ENCODE results near the gene GJB6. TPM values are rescaled to one million over a fixed set of nuclear protein-coding genes. Genes with fewer than 3 reads are reported as not detected.

GJB6 gene
- total and polyA plus RNA-seq, 4 donors, result 0.06 to 0.08 TPM; not detected in 2

GRCh38 chr13:20249913-20250312, 17.8 kb upstream of the GJB6 start (continued):
- no peak for TF ChIP-seq RAD21 (IDR thresholded peaks at IDR 0.05)
- TF ChIP-seq HNF4A (conservative IDR thresholded peaks at IDR 0.05), result no peak
- no peak for TF ChIP-seq EGR1 (IDR thresholded peaks at IDR 0.05; ENCODE audit: low read depth in 2 of 2)
- no peak for TF ChIP-seq NR2F2 (IDR thresholded peaks at IDR 0.05)

GRCh38 chr13:20247963-20248362, 15.8 kb upstream of the GJB6 start:
- 88% methylated on average over 10 of the region's 10 CpGs for WGBS
- no peaks in the 10 kb centered on the region for H3K4me1 ChIP-seq (ENCODE audit: control insufficient read depth in 4 of 4, insufficient read depth in 4 of 4, low read length in 3 of 4)
- DNase-seq (ENCODE audit: low spot score), result no peak
- TF ChIP-seq CTCF (IDR thresholded peaks at IDR 0.05; ENCODE audit: low read depth, low read length, missing input control) (no peak), HNF4A (conservative IDR thresholded peaks at IDR 0.05) (no peak), REST (IDR thresholded peaks at IDR 0.05) (no peak), RAD21 (IDR thresholded peaks at IDR 0.05) (no peak), MAX (IDR thresholded peaks at IDR 0.05) (no peak), FOXA1 (IDR thresholded peaks at IDR 0.05) (no peak), EGR1 (IDR thresholded peaks at IDR 0.05; ENCODE audit: low read depth in 2 of 2) (no peak), NR2F2 (IDR thresholded peaks at IDR 0.05) (no peak), SP1 (IDR thresholded peaks at IDR 0.05) (no peak)
- H3K27ac ChIP-seq (ENCODE audit: low read depth in 1 of 2, low read length in 2 of 2), result no peak overlapping the region
- no peak overlapping the region for H3K4me3 ChIP-seq (ENCODE audit: low read depth in 1 of 3, low read length in 3 of 3)
- H3K9me3 ChIP-seq (ENCODE audit: control insufficient read depth in 4 of 4, low read length in 3 of 4), result no peaks in the 10 kb centered on the region
- no peaks in the 10 kb centered on the region for H3K27me3 ChIP-seq (ENCODE audit: control insufficient read depth in 4 of 4, insufficient read depth in 4 of 4, low read length in 3 of 4)
- H3K36me3 ChIP-seq (ENCODE audit: control insufficient read depth in 4 of 4, insufficient read depth in 3 of 4, low read depth in 1 of 4, low read length in 3 of 4), result no peaks in the 10 kb centered on the region
- no peak overlapping the region for H3K9ac ChIP-seq (ENCODE audit: low read depth in 1 of 2, low read length in 2 of 2)

GRCh38 chr13:20247403-20247802, 15.3 kb upstream of the GJB6 start:
- DNase-seq (ENCODE audit: low spot score), result no peak
- Histone ChIP-seq H3K9ac (ENCODE audit: low read depth in 1 of 2, low read length in 2 of 2) (no peak overlapping the region), H3K9me3 (ENCODE audit: control insufficient read depth in 4 of 4, low read length in 3 of 4) (no peaks in the 10 kb centered on the region), H3K4me3 (ENCODE audit: low read depth in 1 of 3, low read length in 3 of 3) (no peak overlapping the region), H3K27ac (ENCODE audit: low read depth in 1 of 2, low read length in 2 of 2) (no peak overlapping the region), H3K27me3 (ENCODE audit: control insufficient read depth in 4 of 4, insufficient read depth in 4 of 4, low read length in 3 of 4) (no peaks in the 10 kb centered on the region), H3K36me3 (ENCODE audit: control insufficient read depth in 4 of 4, insufficient read depth in 3 of 4, low read depth in 1 of 4, low read length in 3 of 4) (no peaks in the 10 kb centered on the region), H3K4me1 (ENCODE audit: control insufficient read depth in 4 of 4, insufficient read depth in 4 of 4, low read length in 3 of 4) (no peaks in the 10 kb centered on the region)
- TF ChIP-seq REST (IDR thresholded peaks at IDR 0.05), result no peak
- TF ChIP-seq YY1 (IDR thresholded peaks at IDR 0.05), result no peak
- no peak for TF ChIP-seq TAF1 (conservative IDR thresholded peaks at IDR 0.05)
- no peak for TF ChIP-seq CTCF (IDR thresholded peaks at IDR 0.05; ENCODE audit: low read depth, low read length, missing input control)
- TF ChIP-seq RXRA (IDR thresholded peaks at IDR 0.05), result no peak
- no peak for TF ChIP-seq HNF4G (IDR thresholded peaks at IDR 0.05)
- no peak for TF ChIP-seq EGR1 (IDR thresholded peaks at IDR 0.05; ENCODE audit: low read depth in 2 of 2)
- no peak for TF ChIP-seq GABPA (IDR thresholded peaks at IDR 0.05 in 1 of 2, conservative IDR thresholded peaks at IDR 0.05 in 1 of 2)
- no peak for TF ChIP-seq RAD21 (IDR thresholded peaks at IDR 0.05)
- TF ChIP-seq ATF3 (IDR thresholded peaks at IDR 0.05), result no peak
- no peak for TF ChIP-seq FOXA2 (IDR thresholded peaks at IDR 0.05)
- WGBS, result 63% methylated on average over 14 of the region's 14 CpGs

Data from liver (tissue), 9 donors.